Ovary (tissue), 9 donors: ENCODE measurements around the gene CCT6A. TPM values are rescaled to one million over a fixed set of nuclear protein-coding genes. Genes with fewer than 3 reads are reported as not detected.
"Not testable (repeated sequence)": the region's sequence is repeated elsewhere in the genome, so short reads cannot be mapped to it uniquely, and the experiment has no call there.

ENCODE experiments used
- DNase-seq, 5 donors: peaks; one replicate each; pipeline ENCODE4 v3.0.0-alpha.2; 2019 to 2020
- H3K27ac ChIP-seq, 2 donors: fragments of 200-600 bp; one replicate each; pipeline versions ENCODE4 v1.5.1 to v1.8.0; 2019 to 2022
- H3K27me3 ChIP-seq: fragments of 200-600 bp; one replicate; pipeline ENCODE4 v1.8.0; 2022
- H3K36me3 ChIP-seq: fragments of 200-600 bp; sonication (generic); one replicate; pipeline ENCODE4 v1.5.1; 2019
- H3K4me1 ChIP-seq: one replicate; pipeline ENCODE4 v1.8.1; 2013; ENCODE audit warnings: mild to moderate bottlenecking, moderate library complexity; ENCODE audit not compliant: insufficient read depth
- H3K4me3 ChIP-seq: fragments of 200-600 bp; sonication (generic); one replicate; pipeline ENCODE4 v1.5.1; 2017
- H3K9me3 ChIP-seq, 2 donors: fragments of 200-600 bp in 1 of 2; sonication (generic) in 1 of 2; one replicate each; pipeline versions ENCODE4 v1.5.1 to v1.8.1; 2013 to 2019; ENCODE audit warnings: mild to moderate bottlenecking in 1 of 2, moderate library complexity in 1 of 2
- EP300 ChIP-seq: sonication (generic); formaldehyde crosslinking; IDR thresholded peaks from one replicate; pipeline ENCODE4 v1.6.1; 2017; ENCODE audit warnings: antibody characterized with exemption
- POLR2A ChIP-seq: fragments of 450-650 bp; IDR thresholded peaks from one replicate; pipeline ENCODE4 v1.6.1; 2017; ENCODE audit warnings: antibody characterized with exemption, mild to moderate bottlenecking, moderate library complexity
- WGBS, 3 donors: extraction: QIAGEN DNeasy Blood & Tissue Kit in 1 of 3; methylation state at CpG; one replicate each; pipeline versions ENCODE4 v1.1.5 to v1.1.7; 2013 to 2017; 5-methylcytosine and 5-hydroxymethylcytosine counted together
- intact Hi-C, 4 donors: fragments of 100-400 bp; cut with DNase I; formaldehyde crosslinking; loops; one replicate each; pipeline versions ENCODE4 v1.11.0 to v1.15.1; 2022 to 2023
- polyA plus RNA-seq, 2 donors: library from polyadenylated mRNA; stranded (reverse); fragments of 200-250 nt in 1 of 2; fragments of 350-450 nt in 1 of 2; fragmentation: Illumina TruSeq in 1 of 2; extraction: RNeasy Lipid Tissue Mini Kit (QIAGEN cat#74804) in 1 of 2; gene quantifications; one replicate each; pipeline ENCODE4 v1.2.3, GENCODE V29; 2013 to 2014
- total RNA-seq, 7 donors: library from RNA; depleted of rRNA in 2 of 7; stranded (reverse); fragments of >200 nt in 2 of 7; fragmentation: NEBNext Ultra II Directional in 3 of 7; extraction: Animal tissue kit (Norgen Biotek cat#: 25700) in 3 of 7; gene quantifications; one replicate each; pipeline versions ENCODE4 v1.1.0 to v1.2.4, GENCODE V29; 2016 to 2023
- TF ChIP-seq, protein P1 (sequence below), 3 donors: fragments of 450-650 bp in 2 of 3; fragments of 200-600 bp in 1 of 3; IDR thresholded peaks; one replicate each; pipeline versions ENCODE4 v1.5.1 to v1.8.0; 2016 to 2022; ENCODE audit warnings: antibody characterized with exemption in 3 of 3, mild to moderate bottlenecking in 1 of 3
- donor health status: DM: no; HTN: no; CAD: no; lungs with moderate emphysema.
- donor health status: DM: no; HTN: no; CAD: no.
- donor health status: Bipolar disorder and iron deficiency.
- donor health status: DM: yes; HTN: yes; CAD: no.
- donor health status: DM: no; HTN: no; CAD: no.
- donor health status: DM: yes; HTN: yes; CAD: no.

CCT6A gene
- total and polyA plus RNA-seq, 9 donors, result 50.2 to 112 (median 78.3) TPM

DNA sequence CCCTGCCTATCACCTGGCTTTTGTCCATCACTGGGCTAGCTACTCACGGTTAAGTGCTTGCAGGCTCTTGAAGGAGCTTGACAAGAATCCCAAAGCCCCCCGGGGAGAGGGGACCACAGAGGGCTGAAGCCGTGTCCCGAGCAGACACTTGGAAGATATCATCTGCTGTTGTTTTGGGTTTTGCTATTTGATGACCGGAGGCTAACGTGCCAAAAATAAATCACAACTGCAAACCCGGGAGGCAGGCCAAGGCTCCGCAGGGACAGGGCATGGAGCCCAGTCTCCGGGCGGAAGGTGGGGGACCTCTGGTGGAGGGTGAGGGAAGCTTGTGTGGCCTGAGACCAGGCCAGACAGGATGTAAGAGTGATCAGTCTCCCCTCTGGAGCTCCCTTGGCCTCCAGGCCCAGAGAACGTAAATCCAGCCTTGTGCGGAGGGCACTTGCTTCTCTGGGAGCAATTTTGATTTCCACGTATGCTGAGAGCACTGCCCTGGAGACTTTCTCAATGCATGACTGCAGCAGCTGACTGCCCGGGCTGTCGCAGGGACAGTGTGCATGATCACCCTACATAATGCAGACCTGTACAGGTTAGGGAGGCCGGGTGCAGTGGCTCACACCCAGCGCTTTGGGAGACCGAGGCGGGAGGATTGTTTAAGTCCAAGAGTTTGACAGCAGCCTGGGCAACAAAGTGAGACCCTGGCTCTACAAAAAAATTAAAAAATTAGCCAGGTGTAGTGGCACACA is 41.4 kb downstream of the CCT6A start, which contains the start of gene PHKG1:
Gene PHKG1, minus strand, starts transcription at position 164 of the 743 bp plus-strand sequence. CDS start 4,011 bp downstream, outside the sequence.
- 14 to 18% (median 17%) methylated on average over 19 of the region's 19 CpGs for WGBS, 3 donors
- Histone ChIP-seq H3K4me1 (peaks cover 13% of the 10 kb centered on the region), H3K36me3 (no peaks in the 10 kb centered on the region), H3K27ac (peak within 1 kb of the TSS in 1 of 2 donors; percentile 26), H3K27me3 (no peaks in the 10 kb centered on the region), H3K4me3 (no peak within 1 kb of the TSS), H3K9me3 (no peaks in the 10 kb centered on the region)
- no peak for TF ChIP-seq POLR2A
- TF ChIP-seq, protein P1, sequence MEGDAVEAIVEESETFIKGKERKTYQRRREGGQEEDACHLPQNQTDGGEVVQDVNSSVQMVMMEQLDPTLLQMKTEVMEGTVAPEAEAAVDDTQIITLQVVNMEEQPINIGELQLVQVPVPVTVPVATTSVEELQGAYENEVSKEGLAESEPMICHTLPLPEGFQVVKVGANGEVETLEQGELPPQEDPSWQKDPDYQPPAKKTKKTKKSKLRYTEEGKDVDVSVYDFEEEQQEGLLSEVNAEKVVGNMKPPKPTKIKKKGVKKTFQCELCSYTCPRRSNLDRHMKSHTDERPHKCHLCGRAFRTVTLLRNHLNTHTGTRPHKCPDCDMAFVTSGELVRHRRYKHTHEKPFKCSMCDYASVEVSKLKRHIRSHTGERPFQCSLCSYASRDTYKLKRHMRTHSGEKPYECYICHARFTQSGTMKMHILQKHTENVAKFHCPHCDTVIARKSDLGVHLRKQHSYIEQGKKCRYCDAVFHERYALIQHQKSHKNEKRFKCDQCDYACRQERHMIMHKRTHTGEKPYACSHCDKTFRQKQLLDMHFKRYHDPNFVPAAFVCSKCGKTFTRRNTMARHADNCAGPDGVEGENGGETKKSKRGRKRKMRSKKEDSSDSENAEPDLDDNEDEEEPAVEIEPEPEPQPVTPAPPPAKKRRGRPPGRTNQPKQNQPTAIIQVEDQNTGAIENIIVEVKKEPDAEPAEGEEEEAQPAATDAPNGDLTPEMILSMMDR (IDR thresholded peaks at IDR 0.05), result peak; percentile 12 to 32 (median 24)
- DNase-seq, result peak; percentile 79 to 89 (median 85)
- intact Hi-C loops, result no loop called here

GRCh38 chr7:56097700-56098099 is 46.1 kb downstream of the CCT6A start:
- 31 to 39% (median 35%) methylated on average over 5 of the region's 5 CpGs for WGBS, 3 donors
- intact Hi-C loops, result no loop called here
- H3K9me3 ChIP-seq, result no peaks in the 10 kb centered on the region
- H3K27ac ChIP-seq, result no peak overlapping the region
- H3K36me3 ChIP-seq, result no peaks in the 10 kb centered on the region
- TF ChIP-seq EP300 (no peak), POLR2A (no peak)
- TF ChIP-seq, protein P1 (IDR thresholded peaks at IDR 0.05), result no peak
- H3K4me3 ChIP-seq, result no peak overlapping the region
- no peaks in the 10 kb centered on the region for H3K27me3 ChIP-seq
- peak in 2 of 5 donors; percentile 31 to 38 for DNase-seq
- peaks cover 9% of the 10 kb centered on the region for H3K4me1 ChIP-seq

- H3K9me3 ChIP-seq, H3K36me3 ChIP-seq, intact Hi-C loops, H3K27me3 ChIP-seq, DNase-seq, H3K27ac ChIP-seq, H3K4me1 ChIP-seq, H3K4me3 ChIP-seq: not testable (repeated sequence)
- 84 to 89% (median 86%) methylated on average over 8 of the region's 8 CpGs for WGBS, 3 donors
Measured at GRCh38 chr7:56098187-56099008, 46.8 kb downstream of the CCT6A start.

DNA sequence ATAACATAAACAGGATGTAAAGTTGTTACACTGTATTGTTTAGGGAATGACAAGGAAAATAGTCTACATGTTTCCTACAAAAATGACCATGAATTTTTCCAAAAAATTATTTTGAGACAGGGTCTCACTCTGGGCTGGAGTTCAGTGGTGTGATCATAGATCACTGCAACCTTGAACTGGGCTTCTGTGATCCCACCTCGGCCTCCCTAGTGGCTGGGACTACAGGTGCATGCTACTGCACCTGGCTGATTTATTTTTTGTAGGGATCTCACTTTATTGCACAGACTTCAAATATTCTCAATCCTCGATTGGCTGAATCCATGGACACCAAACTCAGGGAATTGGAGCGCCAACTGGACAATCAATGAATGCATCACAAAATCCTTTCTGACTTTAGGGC is 48.1 kb downstream of the CCT6A start:
- WGBS, 3 donors, result 81 to 93% (median 84%) methylated on average over 3 of the region's 3 CpGs
- TF ChIP-seq POLR2A (no peak), EP300 (no peak)
- TF ChIP-seq, protein P1 (IDR thresholded peaks at IDR 0.05), result no peak
- no peak overlapping the region for H3K27ac ChIP-seq
- intact Hi-C loops, result no loop called here
- H3K9me3 ChIP-seq, result no peaks in the 10 kb centered on the region
- no peaks in the 10 kb centered on the region for H3K36me3 ChIP-seq
- H3K4me1 ChIP-seq, result peaks cover 6% of the 10 kb centered on the region
- no peak overlapping the region for H3K4me3 ChIP-seq
- H3K27me3 ChIP-seq, result no peaks in the 10 kb centered on the region
- no peak for DNase-seq

- 86 to 87% (median 86%) methylated on average over 9 of the region's 9 CpGs for WGBS, 3 donors
- H3K36me3 ChIP-seq, intact Hi-C loops: not testable (repeated sequence)
Measured at GRCh38 chr7:56104138-56104537, 52.6 kb downstream of the CCT6A start.

More at GRCh38 chr7:56104138-56104537, 52.6 kb downstream of the CCT6A start:
- not testable (repeated sequence) for H3K4me3 ChIP-seq, H3K27me3 ChIP-seq, H3K27ac ChIP-seq, DNase-seq, H3K4me1 ChIP-seq, H3K9me3 ChIP-seq
